C4-2B (cell line): ENCODE results near the gene AHNAK.

Source experiments
- CTCF ChIP-seq: fragments of 450-650 bp; conservative IDR thresholded peaks from 2 replicates; pipeline ENCODE4 v1.5.1; 2017; ENCODE audit warnings: mild to moderate bottlenecking
- ZFX ChIP-seq: fragments of 450-650 bp; IDR thresholded peaks from 2 replicates; pipeline ENCODE4 v1.6.1; 2017

- no peak for TF ChIP-seq CTCF
- no peak for TF ChIP-seq ZFX
These were observed 87.5 kb downstream of the AHNAK start for GRCh38 chr11:62459080-62459479.
